SKM-1 (cell line): ENCODE results near the gene TASP1.
"Not testable (repeated sequence)": the region's sequence is repeated elsewhere in the genome, so short reads cannot be mapped to it uniquely, and the experiment has no call there.

Experiments
- DNase-seq: peaks from one replicate; lab custom pipeline; 2025; ENCODE audit not compliant: unreplicated experiment; lab: John Stamatoyannopoulos, UW

TASP1 gene

GRCh38 chr20:13507646-13508045 lies 131.1 kb downstream of the TASP1 start:
- no peak for DNase-seq

DNA sequence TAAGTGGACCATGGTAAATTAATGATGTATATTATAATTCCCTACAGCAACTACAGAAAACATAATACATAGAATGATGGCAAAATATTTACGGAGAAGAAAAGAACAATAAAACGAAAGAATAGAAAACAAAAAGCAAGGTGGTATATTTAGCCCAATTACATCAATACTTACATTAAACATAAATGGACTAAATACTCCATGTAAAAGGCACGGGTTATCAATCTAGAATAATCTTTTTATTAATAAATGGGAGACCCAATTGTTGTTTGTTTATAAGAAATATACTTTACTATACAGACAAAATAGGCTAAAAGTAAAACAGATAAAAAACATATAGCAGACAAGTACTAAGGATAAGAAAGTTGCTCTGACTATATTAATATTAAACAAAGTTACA lies 137.2 kb downstream of the TASP1 start:
- DNase-seq = no peak

DNA sequence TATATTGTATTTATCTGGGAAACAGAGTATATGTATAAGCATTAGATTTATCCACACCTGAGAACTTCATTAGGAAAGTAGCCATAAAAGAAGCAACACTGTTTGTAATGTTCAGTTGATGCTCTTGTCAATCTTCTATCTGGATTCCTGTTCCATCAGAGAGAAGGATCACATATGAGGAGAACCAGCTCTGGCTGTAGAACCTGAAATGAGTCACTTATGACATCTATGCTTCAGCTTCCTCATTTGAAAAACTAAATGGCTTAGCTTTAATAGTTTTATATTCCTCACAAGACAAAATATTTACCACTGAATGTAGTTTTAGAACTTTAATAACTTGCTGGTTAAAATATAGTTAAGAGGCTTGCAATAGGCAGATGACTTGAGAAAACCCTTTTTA lies 144.7 kb downstream of the TASP1 start:
- DNase-seq = no peak

GRCh38 chr20:13493143-13493542 lies 145.6 kb downstream of the TASP1 start:
- DNase-seq = no peak

DNA sequence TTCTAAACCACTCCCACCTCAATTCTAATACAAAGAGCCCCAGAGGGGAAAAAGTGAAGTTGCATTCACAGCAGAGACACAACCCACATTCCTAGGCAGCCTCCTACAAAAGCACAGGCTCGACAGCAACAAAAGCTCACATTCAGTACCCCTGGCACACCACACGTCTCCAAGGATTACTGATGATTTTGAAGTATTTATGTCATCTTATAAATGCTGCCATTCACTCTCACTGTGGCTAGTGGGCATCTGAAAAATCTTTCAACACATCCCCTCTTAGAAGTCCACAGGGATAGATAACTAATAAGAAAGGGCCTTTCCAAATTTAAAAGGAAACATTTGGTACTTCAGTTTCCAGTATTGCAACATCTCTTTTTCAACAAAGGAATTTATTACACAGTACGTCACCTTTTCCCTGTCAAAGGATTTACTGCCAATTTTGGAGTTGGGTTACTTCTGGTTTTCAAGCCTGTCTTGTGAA lies 146.7 kb downstream of the TASP1 start:
- no peak for DNase-seq

GRCh38 chr20:13487202-13487601 lies 151.5 kb downstream of the TASP1 start:
- no peak for DNase-seq

DNA sequence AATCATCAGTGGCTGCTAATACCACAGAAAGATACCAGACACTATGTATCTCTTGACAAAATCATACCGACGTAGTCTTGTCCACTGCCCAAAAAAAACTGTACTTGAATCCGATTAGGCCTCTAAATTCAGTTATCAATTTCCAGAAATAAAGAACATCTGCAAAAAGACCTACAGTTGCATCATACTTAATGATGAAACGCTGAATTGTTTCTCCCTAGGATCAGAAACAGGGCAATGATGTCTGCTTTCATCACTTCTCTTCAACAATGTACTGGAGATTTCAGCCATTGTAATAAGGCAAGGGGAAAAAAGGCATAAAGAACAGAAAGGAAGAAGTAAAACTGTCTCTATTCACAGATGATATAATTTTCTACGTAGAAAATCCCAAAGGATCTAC lies 152.0 kb downstream of the TASP1 start:
- DNase-seq = no peak

GRCh38 chr20:13485576-13485975 lies 153.2 kb downstream of the TASP1 start:
- DNase-seq = no peak

- not testable (repeated sequence) for DNase-seq
Observed at GRCh38 chr20:13485019-13485418, 153.7 kb downstream of the TASP1 start.

DNA sequence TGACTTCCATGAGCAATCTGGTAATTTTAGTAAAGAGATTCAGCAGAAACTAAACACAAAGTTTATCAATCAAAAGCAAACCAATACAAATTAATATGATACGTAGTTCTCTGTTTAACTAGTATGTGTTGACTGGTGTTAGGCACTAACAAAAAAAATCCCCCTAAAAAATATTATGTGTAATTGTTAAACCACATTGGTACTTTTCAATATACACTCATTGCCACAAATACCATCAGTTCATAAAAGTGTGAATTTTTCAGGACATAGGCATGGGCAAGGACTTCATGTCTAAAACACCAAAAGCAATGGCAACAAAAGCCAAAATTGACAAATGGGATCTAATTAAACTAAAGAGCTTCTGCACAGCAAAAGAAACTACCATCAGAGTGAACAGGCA lies 155.3 kb downstream of the TASP1 start:
- not testable (repeated sequence) for DNase-seq

- DNase-seq = no peak
Observed at GRCh38 chr20:13478366-13478765, 160.4 kb downstream of the TASP1 start.

GRCh38 chr20:13474467-13474866 lies 164.3 kb downstream of the TASP1 start:
- DNase-seq = no peak

DNA sequence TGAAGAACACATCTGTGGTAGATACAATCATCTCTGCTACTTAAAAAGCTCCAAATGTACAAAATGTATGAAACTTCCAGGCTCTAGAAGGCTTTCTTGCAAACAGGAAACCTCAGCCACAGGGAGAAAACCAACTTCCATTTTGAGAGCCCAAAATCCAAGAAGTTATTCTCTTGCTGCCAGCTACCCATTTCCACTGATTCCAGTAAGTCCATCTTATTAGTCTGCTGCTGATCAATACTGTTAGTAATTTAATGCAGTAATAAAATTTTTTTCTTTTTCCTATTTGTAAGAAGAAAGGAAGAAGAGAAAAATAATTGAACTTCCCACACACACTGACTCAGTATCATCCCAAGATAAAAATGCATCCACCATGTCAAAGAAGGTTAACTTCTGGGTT lies 169.5 kb downstream of the TASP1 start:
- DNase-seq = no peak

DNA sequence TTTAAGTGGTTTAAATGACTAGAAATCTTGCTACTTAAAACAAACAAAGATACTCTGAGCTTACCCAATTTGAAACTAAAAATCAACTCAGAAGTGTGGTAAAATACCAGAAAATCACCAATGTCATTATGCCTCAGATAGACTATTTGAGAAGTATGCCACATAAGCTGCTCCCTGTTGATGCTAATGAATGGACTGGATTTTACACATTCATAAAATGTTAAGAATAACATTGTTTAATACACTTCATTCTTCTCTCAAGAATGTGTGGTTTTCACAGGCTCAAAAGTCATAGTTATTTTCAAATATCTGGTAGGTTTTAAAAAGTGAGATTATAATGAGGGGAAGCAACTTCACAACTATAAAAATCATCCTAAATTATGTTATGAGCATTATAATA lies 170.6 kb downstream of the TASP1 start:
- no peak for DNase-seq

DNA sequence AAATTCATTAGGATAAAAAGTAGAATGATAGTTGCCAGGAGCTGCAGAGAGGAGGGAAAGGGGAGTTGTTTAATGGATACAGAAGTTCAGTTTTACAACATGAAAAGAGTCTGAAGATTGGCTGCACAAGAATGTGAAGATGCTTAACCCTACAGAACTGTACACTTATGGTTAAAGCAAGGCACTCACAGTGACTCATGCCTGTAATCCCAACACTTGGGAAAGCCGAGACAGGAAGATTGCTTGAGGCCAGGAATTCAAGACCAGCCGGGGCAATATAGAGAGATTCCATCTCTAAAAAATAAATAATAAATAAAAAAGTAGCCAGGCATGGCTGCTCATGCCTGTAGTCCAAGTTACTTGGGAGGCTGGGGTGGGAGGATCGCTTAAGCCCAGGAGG lies 174.0 kb downstream of the TASP1 start:
- no peak for DNase-seq

DNA sequence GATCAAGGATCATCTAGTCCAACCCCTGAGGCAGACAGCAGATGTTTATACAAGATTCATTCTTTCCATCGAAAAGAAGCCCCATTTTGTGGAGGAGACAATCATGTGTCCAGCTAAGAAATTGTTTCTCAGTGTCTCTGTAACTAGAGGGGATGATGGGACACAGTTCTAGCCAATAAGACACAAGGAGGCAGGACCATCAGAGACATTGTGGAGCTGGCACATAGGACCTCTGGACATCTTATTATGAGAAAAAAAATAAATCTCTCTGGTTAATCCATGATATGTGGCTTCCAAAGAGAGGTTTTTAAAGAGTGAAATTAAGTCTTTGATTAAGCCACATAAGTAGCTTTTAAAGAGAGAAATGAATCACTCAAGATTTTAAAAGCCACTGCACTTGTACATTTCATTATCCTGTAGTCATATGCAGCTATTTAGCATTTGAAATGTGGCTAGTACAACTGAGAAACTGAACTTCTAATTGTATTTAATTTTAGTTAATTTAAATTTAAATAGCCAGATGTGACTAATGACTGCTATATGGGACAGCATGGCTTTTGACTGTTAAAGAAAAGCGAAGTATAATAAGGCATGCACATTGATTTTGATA lies 176.8 kb downstream of the TASP1 start:
- DNase-seq = no peak

DNA sequence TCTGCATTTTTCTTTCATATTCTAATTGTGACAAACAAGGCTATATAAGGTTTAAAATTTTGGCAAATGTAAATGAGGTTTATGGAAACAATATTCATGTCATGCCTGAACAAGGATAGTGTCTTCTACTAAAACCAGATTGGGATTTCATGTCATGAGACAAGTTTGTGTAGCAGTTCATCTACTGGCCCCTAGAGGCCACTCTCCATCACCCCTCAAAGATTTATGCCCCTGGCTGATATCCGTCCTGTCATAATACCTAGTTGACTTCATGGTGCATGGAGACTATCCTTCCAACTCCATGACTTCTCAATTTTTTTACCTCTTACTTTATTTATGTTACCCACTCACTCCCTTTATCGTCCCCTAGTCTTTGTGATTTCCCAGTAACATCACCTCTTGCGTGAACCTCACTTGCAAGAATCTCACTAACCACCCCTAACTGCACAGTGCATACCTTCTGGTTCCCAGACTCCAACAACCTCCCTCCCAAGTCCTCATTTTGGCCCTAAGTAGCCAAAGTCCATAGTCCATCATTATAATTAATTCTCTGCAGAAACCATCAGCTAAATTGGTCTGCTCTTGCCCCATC lies 179.8 kb downstream of the TASP1 start:
- DNase-seq = no peak

DNA sequence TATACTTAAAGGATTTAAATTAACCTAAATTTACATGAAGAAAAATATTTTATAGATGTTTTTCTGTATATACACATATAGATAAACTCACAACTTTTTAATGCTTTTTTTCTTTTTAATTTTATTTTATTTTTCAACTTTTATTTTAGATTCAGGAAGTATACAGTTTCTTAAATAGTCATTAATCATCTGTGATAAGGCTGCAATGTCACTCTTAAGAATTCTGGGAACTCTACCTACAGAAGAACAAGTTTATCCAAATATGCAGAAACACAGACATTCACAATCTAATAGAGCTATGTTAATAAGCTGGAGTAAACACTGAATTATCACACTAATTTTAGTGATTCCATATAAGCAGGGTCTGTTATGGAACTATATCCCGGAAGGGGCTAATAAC lies 181.2 kb downstream of the TASP1 start:
- no peak for DNase-seq

- no peak for DNase-seq
Observed at GRCh38 chr20:13455713-13456112, 183.0 kb downstream of the TASP1 start.

GRCh38 chr20:13453367-13453766 lies 185.4 kb downstream of the TASP1 start:
- no peak for DNase-seq

DNA sequence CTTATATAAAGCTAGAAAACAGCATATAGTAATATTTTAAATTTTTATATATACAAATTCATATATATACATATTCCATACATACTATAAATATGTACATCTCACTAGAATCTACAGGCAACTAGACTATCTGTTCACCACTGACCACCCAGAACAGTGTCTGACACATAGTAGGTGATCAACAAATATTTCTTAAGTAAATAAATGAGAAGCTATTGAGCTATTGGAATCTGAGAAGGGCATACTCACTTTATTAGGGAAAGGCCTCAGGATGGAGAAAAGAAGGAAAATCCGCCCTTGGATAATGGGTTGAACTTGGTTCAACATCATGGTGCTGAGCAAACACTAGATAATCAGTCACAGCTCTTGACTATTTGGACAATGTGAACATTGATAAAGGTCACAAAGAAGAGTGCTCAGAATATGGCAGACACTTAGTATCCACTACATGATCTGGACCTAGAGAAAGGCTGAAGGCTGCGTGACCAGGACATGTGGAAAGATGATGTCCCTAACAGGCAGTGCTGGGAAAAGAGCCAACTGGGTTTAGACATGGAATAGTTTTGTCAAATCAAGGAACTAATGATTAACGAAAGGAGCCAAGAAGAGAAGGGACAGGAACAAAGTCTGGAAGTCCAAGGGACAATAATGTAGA lies 186.1 kb downstream of the TASP1 start:
- DNase-seq = no peak

DNA sequence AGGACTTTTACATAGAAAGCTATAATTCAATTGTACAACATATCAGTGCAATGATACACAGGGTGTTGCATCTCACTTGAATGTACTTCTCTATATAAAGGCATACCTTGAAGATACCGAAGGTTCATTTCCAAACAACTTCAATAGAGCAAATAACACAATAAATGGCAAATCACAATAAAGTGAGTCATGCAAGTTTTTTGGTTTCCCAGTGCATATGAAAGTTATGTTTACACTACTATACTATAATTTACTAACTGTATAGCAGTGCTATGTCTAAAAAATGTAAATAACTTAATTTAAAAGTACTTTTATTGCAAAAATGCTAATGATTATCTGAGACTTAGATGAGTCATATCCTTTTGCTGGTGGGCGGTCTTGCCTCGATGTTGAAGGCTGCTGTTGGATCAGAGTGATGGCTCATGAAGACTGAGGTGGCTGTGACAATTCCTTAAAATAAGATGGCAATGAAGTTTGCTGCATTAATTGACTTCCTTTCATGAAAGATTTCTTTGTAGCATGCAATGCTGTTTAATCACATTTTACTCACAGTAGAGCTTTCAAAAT lies 188.8 kb downstream of the TASP1 start:
- DNase-seq = no peak
